Choroid plexus epithelial cell (primary cell): ENCODE measurements around the gene MED10.

Experiments
- DNase-seq: peaks from one replicate; pipeline ENCODE4 v3.0.0-alpha.2; 2010; ENCODE audit warnings: low read depth
- H3K4me3 ChIP-seq: 2 replicates; pipeline ENCODE4 v1.5.1; 2011; ENCODE audit warnings: low read depth, mild to moderate bottlenecking, control low read depth, low read length, moderate library complexity
- CTCF ChIP-seq: conservative IDR thresholded peaks from 2 replicates; pipeline ENCODE4 v1.5.1; 2011; ENCODE audit warnings: low read depth, mild to moderate bottlenecking, control low read depth, inconsistent platforms, low read length, moderate library complexity

The MED10 gene

GRCh38 chr5:6376974-6377520 is 1.3 kb downstream of the MED10 start:
- peak overlapping the region; percentile 93 for H3K4me3 ChIP-seq
- no peak for TF ChIP-seq CTCF

GRCh38 chr5:6373081-6373846 is 5.1 kb downstream of the MED10 start:
- no peak for TF ChIP-seq CTCF
- no peak overlapping the region for H3K4me3 ChIP-seq
- no peak for DNase-seq

More at GRCh38 chr5:6376974-6377520, 1.3 kb downstream of the MED10 start:
- DNase-seq: peak; percentile 46

DNA sequence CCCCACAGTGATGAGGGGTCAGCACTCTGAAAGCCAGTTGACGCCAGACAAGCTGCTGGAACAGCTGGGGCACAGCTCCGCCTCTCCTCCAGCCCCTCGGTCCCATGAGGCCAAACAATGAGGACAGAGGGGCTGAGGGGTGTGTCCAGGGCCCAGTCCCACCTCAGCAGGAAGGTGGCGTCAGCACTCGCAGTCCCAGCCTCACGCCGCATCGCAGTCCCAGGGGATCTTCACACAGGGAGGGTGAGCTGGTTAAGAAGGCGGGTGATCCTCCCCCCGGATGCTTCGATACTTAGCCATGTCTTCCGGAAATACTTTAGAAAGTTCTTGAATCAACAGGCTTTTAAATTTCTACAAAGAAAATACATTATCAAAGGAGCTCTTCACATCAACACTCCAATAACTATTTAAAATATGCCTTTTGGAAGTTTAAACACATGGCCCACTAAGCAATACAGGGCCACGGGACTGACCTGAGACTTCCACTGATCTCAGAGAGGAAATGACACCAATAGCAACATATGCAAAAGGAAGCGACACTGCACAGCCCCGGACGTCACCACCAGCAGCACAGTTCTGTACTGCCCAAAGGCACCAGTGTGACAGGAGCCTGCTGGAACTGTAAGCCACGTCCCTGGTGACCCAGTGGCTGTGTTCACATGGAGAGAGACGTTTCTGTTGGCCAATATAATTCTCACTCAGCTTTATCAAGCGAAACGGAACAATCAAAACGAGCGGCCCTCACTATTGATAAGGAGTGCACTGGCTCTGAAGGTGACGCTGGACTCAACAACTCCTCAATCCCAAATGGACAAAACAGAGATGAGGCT is 5.9 kb downstream of the MED10 start:
- no peak for TF ChIP-seq CTCF
- DNase-seq: no peak
- no peak overlapping the region for H3K4me3 ChIP-seq

DNA sequence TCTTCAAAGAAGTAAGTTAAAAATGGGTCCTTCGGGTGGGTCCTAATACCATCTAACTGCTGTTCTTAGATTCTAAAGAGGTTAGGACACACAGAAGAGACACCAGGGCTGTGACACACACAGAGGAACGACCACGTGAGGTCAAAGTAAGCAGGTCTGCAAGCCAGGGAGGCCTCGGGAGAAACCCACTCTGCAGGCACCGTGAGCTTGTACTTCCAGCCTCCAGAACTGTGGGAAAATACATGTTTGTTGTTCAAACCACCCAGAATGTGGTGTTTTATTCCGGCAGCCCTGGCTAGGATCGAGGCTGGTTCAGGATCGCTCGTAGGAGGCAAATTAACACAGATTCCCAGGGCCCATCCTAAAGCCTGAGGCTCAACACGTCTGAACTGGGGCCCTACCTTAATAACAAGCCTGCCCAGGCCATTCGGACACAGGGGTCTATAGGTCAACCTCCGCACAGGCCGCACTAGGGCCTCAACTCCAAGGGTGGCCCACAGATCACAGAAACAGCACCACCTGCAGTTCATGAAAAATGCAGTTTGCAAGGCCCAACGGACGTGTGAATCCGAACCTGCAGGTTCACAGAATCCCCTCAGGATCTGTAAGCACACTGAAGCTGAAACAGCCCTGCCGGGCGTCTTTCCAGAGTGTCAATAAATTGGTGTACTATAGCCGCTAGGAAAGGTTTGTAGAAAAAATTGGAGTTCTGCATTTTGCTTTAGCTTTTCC is 7.1 kb downstream of the MED10 start:
- no peak for DNase-seq
- H3K4me3 ChIP-seq: no peak overlapping the region
- peak; percentile 17 for TF ChIP-seq CTCF

- no peak for TF ChIP-seq CTCF
- no peak overlapping the region for H3K4me3 ChIP-seq
- no peak for DNase-seq
Measured at GRCh38 chr5:6370580-6370979, 7.8 kb downstream of the MED10 start.

- no peak for DNase-seq
- no peak overlapping the region for H3K4me3 ChIP-seq
- TF ChIP-seq CTCF: no peak
Measured at GRCh38 chr5:6365977-6366590, 12.3 kb downstream of the MED10 start.
